Activated CD8-positive, alpha-beta memory T cell treated with anti-CD3 and anti-CD28 coated beads, Interleukin-2, amount 50 U/mL, for 1 hour (primary cell): ENCODE results near the gene ASTN1.

Experiments
- DNase-seq: peaks from one replicate; pipeline ENCODE4 v3.0.0-alpha.2; 2020; ENCODE audit errors: extremely low read depth

Gene ASTN1

GRCh38 chr1:176993587-176993986, 170.9 kb downstream of the ASTN1 start:
- DNase-seq: no peak

DNA sequence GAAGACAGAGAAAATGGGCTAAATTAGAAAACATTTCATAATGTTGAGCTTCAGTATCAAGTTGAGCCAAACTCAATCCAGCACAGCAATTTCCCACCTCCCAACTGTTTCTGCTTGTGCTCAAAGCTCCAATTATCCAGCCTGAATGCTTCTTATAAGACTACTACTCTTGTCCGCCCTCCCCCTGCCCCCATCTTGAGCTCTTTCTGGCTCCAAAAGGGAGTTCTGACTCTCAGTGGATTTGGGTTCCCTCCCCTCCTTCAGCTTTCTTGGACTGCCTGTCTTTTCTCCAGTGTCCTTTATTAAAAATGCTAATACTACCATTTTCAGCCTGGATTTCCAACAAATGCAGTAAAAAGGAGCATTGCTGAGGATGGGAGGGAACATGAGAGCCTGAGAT, 174.8 kb downstream of the ASTN1 start:
- DNase-seq: no peak

DNA sequence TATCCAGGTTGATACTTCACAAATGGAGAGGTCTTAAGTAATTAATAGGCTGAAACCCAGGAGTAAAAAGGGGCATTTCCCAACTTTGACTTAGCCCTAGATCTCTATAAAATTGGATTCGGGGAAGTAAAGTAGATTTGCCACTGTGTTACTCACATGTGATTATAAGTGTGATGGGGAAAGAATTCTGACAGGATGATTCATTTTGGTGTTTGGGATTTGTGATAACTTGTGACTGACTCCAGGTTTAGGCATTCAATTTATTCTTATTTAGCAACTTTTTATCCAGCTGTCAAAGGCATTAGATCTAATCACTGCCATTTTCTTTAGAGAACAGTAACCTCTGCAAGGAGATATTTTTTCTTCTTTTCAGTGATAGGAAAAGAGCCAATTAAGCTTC, 175.5 kb downstream of the ASTN1 start:
- no peak for DNase-seq

DNA sequence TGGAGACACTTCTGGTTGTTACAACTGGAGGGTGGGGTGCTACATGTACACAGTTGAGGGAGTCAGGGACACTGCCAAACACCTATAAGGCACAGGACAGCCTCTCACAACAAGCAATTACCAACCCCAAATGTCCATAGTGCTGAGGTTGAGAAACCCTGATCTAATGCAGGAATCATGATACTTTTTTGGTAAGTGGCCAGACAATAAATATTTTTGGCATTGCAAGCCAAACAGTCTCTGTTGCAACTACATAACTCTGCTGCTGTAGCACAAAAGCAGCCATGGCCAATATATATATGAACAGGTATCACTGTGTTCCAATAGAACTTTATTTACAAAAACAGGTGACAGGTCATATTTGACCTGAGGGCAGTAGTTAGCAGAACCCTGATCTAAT, 177.5 kb downstream of the ASTN1 start:
- DNase-seq: no peak

DNA sequence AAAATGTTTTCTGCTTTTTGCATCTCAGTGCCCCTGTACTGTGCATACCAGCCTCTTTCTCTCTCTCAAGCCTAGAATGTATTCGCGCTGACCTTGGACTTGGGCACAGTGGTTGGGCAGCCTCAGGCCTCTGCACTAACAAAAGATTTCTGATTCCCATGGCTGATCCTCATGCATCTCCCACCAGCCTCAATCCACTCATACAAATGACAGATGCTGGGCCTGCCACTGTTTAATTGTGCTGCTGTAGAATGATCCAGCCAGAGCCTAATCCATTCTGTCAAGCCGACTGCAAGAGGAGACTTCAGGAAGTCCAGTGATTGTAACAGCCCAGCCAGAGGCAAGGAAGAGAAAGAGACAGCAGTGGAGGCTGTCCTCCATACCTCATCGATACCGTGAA, 180.8 kb downstream of the ASTN1 start:
- no peak for DNase-seq

DNA sequence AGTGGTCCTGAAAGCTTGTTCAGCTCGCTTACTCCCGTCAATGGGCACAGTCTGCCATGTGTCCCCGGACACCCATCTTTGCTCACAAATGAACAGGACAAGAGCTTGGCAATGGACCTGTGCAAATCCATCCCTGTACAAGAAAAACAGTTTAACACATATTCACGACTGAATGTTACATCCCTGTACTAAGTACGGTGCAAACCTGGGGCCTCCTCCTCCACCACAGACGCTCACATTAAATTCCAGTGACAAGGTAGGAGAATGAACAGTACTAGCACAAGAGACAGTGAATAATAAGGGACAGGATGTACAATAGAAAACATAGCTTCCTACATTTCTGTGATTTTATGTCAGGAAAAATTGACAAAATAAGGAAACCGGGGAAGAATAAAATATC, 187.7 kb downstream of the ASTN1 start:
- DNase-seq: no peak

- DNase-seq: no peak
These were observed 188.3 kb downstream of the ASTN1 start for GRCh38 chr1:176976225-176976624.

- DNase-seq: no peak
These were observed 199.8 kb downstream of the ASTN1 start for GRCh38 chr1:176964687-176965086.

DNA sequence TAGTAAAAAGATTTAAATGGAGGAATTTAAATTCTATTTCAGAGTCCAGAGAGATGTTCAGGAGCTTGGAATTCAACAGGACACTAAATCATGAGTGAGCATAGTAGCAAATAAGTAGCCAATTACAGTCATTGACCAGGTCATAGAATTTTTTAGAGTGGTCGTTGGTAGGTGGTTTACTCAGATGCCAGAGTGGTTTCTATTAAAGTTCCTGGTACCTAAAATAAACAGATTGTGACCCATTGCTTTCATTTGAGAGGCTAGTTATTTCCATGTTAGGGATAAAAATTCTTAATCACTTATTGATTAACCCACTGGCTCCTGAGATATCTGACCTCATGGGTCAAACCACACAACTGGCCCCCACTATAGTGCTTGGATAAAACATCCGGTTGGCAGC, 201.3 kb downstream of the ASTN1 start:
- DNase-seq: no peak

- DNase-seq: no peak
These were observed 202.8 kb downstream of the ASTN1 start for GRCh38 chr1:176961678-176962077.

DNA sequence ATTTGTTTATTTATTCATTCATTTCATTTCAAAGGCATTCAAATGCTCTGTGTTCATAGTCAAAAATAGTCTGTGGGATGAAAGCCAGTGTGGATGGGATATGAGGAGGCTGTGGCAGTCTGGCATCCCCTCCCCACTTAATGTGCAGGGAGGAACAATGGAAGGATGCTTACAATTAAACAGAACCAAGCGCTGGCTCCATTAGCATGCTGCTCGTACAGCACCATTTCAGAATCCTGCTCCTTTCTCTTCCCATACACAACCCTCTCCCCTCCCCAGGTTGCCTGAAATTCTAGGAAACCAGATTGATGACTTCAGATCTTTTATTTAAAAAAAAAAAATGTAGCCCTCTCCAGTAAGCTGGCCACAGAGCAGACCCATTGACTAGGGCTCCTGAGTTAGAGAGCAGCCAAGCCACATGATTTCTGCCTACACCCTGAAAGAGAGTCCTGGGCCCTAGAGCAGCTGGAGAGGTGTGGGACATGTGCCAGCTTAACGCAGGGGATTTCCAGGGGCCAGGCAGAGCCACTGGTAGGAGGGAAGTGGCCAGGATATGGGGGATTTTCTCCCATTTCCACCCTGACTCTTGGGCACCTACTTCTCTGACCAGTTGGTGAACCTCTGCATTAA, 205.2 kb downstream of the ASTN1 start:
- no peak for DNase-seq

GRCh38 chr1:176957603-176958002, 206.9 kb downstream of the ASTN1 start:
- DNase-seq: no peak

DNA sequence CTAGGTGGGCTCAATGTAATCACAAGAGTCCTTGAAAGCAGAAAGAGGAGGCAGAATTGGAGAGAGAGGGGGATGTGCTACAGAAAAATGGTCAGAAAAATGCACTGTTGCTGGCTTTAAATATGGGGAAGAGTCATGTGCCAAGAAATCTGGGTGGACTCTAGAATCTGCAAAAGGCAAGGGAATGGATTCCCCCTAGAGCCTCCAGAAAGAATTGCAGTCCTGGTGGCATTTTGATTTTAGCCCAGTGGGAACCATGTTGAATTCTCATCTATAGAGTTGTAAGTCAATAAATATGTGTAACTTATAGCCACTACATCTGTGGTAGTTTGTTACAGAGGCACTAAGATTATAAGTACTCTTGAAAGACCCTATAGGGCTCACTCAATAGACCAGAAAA, 210.3 kb downstream of the ASTN1 start:
- DNase-seq: no peak

DNA sequence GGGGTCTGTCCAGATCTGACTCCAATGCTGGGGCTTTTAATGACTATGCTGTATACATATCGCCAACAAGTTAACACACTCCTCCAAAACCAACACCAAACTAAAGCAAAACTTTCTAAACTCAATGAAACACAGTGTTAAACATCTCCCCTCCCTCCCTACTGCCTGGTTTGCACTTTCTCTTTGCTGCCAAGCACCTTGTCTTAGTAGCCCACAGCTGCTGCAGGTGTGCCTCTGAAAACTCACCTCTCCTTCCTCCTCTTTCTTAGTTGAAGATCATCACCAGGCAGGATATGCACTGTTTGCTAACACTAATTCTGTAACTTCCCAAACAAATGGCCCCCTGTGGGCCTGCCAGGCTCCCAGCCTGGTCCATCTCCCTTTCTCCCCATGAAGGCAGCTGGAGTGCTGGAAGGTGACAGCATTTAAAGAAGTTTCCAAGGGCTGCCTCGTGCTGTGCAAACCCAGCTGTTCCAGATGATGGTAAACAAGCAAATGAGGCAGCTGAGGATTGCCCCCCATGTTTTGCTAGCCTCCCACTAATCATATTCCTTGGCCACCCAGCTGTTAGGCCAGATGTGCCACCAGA, 213.7 kb downstream of the ASTN1 start:
- DNase-seq: no peak

DNA sequence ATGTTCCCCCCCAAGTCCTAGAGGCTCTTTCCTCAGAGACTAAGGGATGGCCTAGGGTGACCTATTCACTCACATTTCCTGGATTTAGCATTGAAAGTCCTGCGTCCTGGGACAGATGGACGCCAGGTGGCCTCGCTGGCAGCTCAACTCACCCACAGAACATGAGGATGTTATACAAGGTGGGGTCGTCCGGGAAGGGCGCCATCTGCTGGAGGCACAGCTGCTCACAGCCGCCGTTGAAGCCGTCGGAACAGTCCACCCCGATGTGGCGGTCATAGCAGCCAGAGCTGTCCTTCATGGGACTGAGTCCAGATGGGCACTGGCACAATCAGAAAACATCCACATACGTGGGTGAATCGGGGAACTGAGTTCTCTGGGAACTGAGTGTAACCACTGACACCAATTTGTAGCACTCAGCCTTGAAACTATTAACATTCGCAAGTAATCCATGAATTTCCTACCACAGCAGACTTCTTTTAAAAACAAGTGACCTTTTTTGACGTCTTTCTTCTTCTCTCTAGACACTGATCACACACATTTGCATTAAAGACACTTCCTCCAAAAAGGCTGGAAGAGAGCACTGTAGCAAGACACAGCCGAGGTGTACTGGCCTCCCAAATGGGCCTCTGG, 215.4 kb downstream of the ASTN1 start:
- no peak for DNase-seq

GRCh38 chr1:176944606-176945005, 219.9 kb downstream of the ASTN1 start:
- DNase-seq: no peak

DNA sequence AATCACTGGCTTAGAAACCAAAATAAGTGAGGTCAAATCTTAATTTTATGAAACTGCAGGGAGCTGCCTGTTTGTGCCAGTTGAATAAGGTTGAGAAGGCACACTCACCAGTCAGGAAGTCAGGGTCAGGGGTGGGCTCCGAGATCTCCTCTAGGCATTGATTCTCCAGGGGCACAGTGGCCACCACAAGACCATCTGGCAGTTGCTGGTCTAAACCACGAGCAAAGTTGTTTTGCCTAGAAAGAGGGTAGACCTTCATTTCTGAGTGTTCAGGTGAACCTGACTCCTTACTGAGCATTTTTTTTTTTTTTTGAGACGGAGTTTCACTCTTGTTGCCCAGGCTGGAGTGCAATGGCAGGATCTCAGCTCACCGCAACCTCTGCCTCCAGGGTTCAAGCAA, 220.7 kb downstream of the ASTN1 start:
- DNase-seq: no peak

- DNase-seq: no peak
These were observed 222.2 kb downstream of the ASTN1 start for GRCh38 chr1:176942346-176942745.

DNA sequence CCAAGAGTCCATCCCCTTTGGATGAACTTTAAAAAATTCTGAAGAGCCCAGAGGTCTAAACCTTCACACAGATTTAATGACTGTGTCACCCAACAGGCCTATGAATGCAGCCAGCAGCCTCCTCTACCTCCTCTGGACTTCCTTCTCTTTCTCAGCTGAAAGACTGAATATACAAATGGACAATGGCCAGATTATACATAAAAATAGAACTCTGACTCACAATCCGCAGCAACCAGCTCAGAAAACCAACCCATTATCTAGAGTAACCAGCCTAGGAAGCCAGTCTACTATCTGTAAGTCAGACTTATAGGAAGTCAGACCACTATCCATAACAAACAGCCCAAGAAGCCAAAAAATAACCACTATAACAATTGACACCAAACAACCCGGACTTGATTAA, 224.5 kb downstream of the ASTN1 start:
- no peak for DNase-seq

DNA sequence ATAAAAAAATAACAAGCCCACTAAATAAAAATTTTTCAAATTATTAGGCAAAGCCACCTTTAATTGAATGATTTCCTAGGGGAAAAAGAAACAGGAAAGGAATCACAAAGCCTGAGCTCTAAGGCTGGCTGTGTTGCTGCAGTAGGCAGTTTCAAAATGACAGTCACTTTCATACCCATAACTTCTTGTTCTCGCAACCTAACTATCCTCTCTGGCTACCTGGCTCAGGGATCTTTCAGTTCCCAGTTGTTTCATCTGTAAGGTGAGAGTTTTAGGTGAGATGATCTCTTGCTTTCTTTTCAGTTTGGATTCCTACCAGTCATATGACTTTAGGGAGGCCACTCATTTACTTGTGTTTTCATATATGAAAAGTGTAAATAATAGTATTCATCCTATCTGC, 226.1 kb downstream of the ASTN1 start:
- no peak for DNase-seq

DNA sequence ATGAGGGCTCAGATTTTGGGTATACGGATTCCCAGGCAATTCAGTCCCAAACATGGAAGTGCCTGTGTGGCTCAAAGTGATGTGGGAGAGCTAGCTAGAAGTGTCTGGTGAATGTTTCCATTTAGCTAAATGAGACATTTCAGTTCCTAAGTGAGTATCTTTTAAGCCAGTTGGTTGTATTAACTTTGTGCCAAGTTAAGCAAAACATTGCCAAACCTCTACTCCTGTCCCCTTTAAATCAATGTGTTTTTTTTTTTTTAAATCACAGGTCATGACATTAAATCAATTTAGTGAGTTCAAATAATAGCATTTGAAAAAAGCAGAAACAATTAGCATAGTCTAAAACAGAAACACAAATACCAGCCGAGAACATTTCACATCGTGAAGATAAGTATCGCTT, 230.1 kb downstream of the ASTN1 start:
- no peak for DNase-seq

DNA sequence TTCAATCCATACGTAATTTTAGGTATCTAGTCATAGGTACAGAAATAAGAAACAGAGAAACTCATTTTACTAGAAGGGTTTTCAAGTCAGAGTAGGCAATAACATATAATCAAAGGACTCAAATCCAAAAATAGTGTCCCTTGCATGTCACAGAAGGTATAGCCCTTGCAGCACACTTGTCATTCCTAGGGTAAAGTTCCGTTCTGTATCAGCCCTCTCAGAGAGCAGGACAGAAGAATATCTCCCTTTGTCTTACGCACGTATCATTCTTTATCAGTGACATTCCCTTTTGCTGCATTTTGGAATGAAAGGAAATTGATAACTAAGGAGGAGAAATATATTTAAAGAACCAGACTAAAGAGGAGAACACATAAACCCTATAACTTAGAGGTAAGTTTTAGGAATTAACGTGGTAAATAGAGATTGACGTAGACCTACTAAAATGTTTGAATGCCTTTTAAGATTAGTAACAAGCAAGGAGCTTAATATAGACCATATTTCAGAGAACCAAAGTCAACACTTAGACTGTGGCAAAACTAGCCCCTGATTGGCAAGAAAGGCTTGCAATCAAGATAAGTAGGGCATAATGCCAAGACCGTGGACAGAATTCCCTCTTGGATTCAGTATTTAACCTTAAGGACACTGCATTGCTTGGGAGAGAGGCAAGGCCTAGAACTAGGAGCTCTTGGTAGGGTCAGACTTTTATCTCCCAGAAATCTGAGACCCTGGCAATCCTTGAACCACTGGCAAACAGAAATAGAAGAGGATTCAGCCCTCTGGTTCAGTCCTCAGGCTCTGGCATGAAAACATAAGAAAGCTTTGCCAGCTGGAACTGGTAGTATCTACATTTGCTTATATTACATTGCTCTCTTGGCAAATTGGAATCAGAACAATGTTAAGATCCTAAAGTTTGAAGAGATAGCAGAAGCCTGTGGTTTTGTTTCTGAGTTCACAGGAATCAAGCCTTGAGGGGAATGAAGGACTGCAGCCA, 232.1 kb downstream of the ASTN1 start:
- no peak for DNase-seq
